ENCODE data around the gene AGK. TPM values are rescaled to one million over a fixed set of nuclear protein-coding genes. Genes with fewer than 3 reads are reported as not detected.

AGK gene
- total and polyA plus RNA-seq, 2 experiments from 2014 or later, result 21.9 to 37.9 TPM

- H3K4me3 Mint-ChIP-seq, result no peak overlapping the region
- H3K4me1 Mint-ChIP-seq, result peaks cover 25% of the 10 kb centered on the region
- H3F3A ChIP-seq (replicated peaks; ENCODE audit: low read depth), result no peaks in the 10 kb centered on the region
- no peak overlapping the region for H3K4me3 ChIP-seq
- H2AFZ ChIP-seq, result no peak overlapping the region
- 0 out of 2 replicates have a peak, but pooled peaks cover 3% of the 10 kb centered on the region for H3K79me2 ChIP-seq (replicated peaks; ENCODE audit: insufficient read depth)
- no peak overlapping the region for H3K4me2 ChIP-seq
- H3K27me3 Mint-ChIP-seq (ENCODE audit: insufficient read depth, low read depth, poor library complexity), result peaks cover 2% of the 10 kb centered on the region
- no peak for ATAC-seq
- no peaks in the 10 kb centered on the region for H3K27me3 ChIP-seq (ENCODE audit: insufficient read depth)
- no peak overlapping the region for H3K27ac ChIP-seq (ENCODE audit: low read depth)
- H3K36me3 Mint-ChIP-seq (ENCODE audit: low read depth), result peaks cover 80% of the 10 kb centered on the region
- no peak overlapping the region for H3K27ac Mint-ChIP-seq
- H4K20me1 ChIP-seq (replicated peaks; ENCODE audit: insufficient read depth), result no peaks in the 10 kb centered on the region
- H3K9me3 Mint-ChIP-seq, result peaks cover 7% of the 10 kb centered on the region; the same call in 1 of the 3 replicates
- H3K9me2 ChIP-seq (ENCODE audit: insufficient read depth), result 0 out of 2 replicates have a peak, but pooled peaks cover 3% of the 10 kb centered on the region
- H3K36me3 ChIP-seq (ENCODE audit: insufficient read depth), result peaks cover 10% of the 10 kb centered on the region
- DNase-seq (ENCODE audit: low spot score), result no peak
- TF ChIP-seq CTCF (conservative IDR thresholded peaks at IDR 0.05; ENCODE audit: low read depth in 2 of 2) (no peak), ZNF462 (CRISPR knock-in tag; IDR thresholded peaks at IDR 0.05) (no peak), NANOG (IDR thresholded peaks at IDR 0.05; ENCODE audit: borderline replicate concordance) (no peak), REST (IDR thresholded peaks at IDR 0.05; ENCODE audit: unreplicated experiment) (no peak), JUNB (IDR thresholded peaks at IDR 0.05; ENCODE audit: unreplicated experiment) (no peak), ZNF114 (CRISPR knock-in tag; IDR thresholded peaks at IDR 0.05) (no peak), ZNF331 (CRISPR knock-in tag; IDR thresholded peaks at IDR 0.05; ENCODE audit: low read depth) (no peak), POLR2AphosphoS5 (IDR thresholded peaks at IDR 0.05; ENCODE audit: low read depth) (no peak), EZH2phosphoT487 (IDR thresholded peaks at IDR 0.05; ENCODE audit: unreplicated experiment) (no peak), CREB1 (CRISPR knock-in tag; IDR thresholded peaks at IDR 0.05; ENCODE audit: low read depth) (no peak)
- peaks cover 6% of the 10 kb centered on the region; the same call in 1 of the 2 replicates for H3K4me1 ChIP-seq (ENCODE audit: insufficient read depth)
Observed at GRCh38 chr7:141559961-141560360, 8.8 kb downstream of the AGK start.
